HG02623 (cell line): Measurements from ENCODE around the gene OR5M3.

ENCODE experiments used
- ATAC-seq: cut with Tn5 transposase; IDR thresholded peaks from one replicate; pipeline ENCODE4 v1.9.1; 2021; ENCODE audit warnings: moderate library complexity; ENCODE audit not compliant: unreplicated experiment

Gene OR5M3

DNA sequence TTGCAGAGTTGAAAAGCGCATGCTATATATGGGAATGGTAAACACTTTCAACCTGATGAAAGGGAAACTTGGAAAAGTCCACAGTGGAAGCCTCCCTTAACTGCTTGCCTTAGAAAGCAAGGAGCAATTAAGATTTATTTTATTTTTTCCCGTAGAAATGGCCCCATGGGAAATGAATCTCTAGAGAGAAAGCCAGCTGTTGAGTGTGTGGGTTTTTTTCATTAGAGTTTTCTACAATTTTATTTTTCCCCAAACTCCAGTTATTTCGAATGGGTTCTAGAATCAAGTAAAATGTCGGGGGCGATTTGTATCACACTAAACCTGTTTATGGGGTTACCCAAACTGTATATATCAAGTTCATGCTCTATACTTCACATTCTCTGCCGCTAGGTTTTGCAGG lies at the start of gene OR5M3:
Gene OR5M3 (minus strand): TSS at position 101 of the 400 bp plus-strand sequence. CDS start 2,855 bp downstream, outside the sequence.
- no peak for ATAC-seq

DNA sequence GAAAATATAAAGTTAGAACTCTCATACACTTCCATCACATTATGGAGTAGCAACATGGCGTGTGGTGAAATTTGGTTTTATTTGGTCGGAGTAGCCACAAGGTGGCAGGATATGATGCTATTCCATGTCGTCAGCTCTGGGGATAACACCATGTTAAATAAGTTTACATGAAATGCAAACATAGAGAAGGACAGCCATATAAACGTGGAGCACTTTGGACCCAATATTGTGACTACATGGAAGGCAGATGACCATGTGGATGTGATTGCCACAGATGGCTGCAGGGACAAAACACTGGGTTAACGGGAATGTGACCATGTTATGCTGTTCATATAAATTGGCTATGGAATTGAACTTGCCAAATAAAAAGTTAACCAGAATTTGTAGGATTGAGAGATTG lies 48.9 kb upstream of the OR5M3 start:
- no peak for ATAC-seq

DNA sequence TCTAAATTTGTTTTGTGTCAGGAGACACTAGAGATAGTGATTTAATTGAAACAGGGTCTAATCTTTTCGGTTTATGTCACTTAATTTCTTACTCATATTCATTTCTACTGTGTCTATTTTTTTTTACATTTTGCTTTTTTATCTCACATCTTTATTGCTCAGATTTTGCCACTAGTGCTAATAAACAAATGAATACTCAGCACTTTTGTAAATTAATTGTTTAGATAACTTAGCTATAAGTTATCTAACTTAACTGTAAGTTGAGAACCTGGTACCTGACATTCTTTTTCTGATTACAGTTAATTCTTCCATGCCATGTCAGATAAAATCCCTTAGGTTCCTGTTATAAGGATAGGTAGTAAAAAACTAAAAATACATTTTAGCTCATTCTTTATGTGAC lies 40.1 kb upstream of the OR5M3 start:
- ATAC-seq = no peak

DNA sequence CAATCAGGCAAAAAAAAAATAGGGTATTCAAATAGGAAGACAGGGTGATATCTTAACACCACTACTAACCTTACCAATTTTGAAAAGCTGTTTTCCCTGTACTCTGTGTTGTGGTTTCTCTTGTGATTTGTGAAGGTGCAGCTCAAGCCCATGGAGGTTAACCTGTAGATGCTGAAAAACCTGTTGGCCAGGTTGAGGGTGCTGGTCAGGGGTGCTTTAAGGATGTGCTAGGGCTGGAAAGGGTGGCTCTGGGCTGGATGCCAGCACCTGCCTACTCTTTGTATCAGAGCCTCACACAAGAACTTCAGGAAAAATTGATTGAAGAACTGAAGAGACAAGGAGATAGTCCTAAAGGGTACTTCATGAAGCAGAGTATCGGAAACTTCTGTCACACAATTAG lies 36.3 kb upstream of the OR5M3 start:
- no peak for ATAC-seq

DNA sequence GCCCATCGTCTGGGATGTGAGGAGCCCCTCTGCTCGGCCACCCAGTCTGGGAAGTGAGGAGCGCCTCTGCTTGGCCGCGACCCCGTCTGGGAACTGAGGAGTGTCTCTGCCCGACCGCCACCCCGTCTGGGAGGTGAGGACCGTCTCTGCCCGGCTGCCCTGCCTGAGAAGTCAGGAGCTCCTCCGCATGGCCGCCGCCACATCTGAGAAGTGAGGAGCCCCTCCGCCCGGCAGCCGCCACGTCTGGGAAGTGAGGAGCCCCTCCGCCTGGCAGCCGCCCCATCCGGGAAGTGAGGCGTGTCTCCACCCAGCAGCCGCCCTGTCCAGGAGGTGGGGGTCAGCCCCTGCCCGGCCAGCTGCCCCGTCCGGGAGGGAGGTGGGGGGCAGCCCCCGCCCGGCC lies 23.9 kb upstream of the OR5M3 start:
- no peak for ATAC-seq

DNA sequence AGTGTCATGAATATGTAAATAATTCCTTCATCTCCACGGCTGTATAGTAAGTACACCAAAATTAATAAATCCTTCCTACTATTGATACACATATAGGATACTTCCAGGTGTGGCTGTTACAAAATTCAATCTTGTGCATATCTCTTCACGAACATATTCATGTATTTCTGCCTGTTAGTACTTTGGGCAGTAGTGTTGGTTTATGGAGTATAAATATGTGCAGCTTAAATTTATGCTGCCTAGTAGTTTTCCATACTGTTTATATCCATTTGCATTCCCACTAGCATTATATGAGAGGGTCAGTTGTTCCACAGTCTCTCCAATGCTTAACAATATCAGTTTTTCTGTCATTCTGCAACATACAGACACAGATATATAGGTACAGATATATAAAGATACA lies 22.0 kb upstream of the OR5M3 start:
- no peak for ATAC-seq

DNA sequence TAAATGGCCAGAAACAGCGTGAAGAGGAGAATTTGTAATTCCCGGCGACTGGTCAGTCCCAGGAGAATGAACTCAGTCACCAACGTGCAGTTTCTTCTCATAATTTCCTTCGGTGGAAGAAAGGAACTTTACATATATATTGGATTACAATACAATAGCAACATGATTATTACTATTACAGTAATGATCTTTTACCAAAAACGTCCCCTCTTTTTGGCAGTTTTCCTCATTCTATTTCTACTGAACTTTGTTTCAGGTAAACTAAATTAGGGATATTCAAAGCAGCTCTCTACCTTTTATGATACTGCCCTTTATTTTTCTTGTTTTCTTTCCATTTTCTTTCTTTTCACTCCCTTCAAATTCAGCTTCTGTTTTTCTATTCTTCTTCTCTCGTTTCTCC lies 18.1 kb upstream of the OR5M3 start, which contains the start of gene OR5M8:
Gene OR5M8 (minus strand): TSS at position 101 of the 400 bp plus-strand sequence. CDS start 0 bp downstream, at position 101.
- ATAC-seq = no peak

DNA sequence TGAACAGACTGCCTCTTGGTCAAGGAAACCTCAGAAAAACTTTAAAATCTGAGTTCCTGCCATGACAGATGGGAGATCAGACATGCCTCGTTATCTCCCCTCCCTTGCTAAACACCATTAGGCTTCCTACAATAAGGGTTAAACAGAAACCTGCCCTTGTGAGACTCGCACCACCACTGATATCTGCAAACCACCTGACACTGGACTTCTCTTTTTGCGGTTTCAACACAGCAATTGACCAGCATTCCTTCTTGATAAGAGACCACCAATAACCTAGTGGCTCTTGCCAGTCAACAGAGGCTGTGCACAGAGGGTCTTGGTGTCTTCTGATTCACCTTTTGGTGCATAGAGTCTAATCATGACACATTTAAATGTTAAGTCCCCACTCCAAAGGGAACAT lies 13.6 kb upstream of the OR5M3 start:
- no peak for ATAC-seq

DNA sequence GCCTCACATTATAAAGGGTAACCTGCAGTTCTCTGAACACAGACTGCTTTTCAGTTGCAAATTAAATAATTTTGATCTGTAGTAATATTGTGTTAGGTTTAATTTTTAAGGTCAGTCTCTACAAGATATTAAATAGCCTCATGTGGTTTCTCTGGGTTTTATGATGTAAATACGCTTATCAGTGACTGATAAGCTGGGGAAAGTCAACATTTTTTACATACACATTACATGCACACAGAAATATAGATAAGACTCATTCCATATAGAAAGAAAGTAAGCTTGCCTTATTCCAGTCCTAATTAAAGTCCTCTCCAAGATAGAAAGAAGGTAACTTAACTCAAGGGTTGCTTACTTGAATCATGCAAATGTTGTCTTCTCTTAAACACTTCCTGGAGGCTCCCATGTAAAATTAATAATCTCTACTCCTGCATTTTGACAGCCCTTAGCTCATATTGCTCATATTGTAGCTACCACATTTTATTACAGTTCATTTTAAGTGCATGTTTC lies 1.6 kb upstream of the OR5M3 start:
- ATAC-seq = no peak

DNA sequence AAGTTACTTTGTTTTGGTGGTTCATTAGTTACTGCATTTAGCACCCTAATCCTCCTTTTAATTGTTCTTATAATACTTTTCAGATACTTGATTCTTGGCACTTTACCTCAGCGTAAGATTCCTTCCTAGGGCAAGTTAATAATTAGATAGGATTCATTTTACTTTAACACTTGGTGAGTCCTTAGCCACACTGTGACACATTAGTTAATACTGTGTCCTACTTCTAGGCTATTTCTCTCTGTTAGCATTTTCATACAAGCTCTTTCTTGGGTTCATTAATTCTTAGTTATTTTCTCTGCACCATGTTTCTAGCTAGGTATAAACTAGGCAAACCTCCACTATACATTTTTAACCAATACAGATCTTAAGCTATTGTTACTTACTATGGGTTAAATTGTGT lies 16.1 kb downstream of the OR5M3 start:
- no peak for ATAC-seq

DNA sequence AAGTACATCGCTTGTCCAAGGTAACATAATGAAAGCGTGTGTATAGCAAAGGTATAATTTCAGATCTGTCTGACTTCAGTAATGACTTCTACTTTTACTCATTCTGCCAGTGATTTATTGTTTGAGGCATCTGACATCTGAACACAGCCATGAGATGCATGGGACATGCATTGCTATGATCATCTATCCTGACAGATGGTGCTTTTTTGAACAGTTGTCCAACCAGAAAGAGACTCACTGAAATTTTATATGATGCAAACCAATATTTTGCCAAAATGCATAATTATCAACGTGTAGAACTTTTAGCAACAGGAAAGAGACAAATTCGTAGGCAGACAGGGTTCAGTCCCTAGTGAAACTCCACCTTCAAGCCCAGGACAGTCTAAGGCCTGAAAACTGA lies 19.6 kb downstream of the OR5M3 start:
- ATAC-seq = no peak
